COLO668 (cell line): ENCODE data around the gene LYZ.

Source experiments
- DNase-seq: peaks from one replicate; lab custom pipeline; 2025; ENCODE audit not compliant: unreplicated experiment; lab: John Stamatoyannopoulos, UW

Gene LYZ

DNA sequence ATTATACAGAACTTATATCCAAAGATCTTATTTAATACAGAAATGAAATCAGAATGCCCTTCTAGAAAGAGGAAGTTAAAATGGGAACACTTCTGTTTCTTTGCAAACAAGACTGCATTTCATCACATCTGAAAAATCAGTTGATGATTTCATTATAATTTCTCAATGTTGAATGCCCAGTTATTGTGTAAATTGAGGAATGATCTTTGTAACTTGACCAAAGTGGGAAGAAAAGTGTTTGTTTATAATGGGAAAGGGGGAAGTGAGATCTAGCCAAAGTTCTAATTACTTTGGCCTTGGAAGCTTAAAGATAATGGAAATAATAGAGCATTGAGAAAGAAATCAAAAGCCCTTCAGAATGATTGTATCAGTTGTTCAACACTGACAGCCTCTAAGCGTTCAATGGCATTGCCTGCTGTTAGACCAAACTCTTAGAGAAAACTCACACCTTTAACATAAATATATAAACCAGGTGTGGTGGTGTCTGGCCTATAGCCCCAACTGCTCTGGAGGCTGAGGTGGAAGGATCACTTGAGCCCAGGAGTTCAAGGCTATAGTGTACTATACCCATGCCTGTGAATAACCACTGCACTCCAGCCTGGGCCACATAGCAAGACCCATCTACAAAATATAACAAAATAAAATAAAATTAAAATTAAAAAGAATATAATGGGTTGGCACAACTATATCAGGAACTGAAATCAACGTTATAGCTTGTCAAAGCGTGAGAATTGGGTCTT is 9.9 kb upstream of the LYZ start:
- DNase-seq, result no peak

DNA sequence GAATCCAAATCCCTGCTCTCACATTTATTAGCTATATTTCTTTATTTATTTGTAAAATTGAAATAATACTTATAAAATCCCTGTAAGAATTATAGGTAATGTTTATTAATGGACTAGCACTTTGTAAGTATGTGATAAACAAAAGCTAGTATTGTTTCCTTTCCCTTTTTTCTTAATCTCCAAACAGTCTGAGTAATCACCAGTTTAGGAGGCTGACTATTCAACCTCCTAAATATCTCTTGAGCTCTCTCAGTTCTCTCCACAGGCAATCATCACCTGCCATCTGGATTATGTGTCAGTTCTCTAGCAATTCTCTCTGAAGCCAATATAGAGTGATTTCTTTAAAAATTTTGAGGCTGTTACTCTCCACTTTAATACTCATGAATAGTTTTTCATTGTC is 9.2 kb upstream of the LYZ start:
- no peak for DNase-seq

DNA sequence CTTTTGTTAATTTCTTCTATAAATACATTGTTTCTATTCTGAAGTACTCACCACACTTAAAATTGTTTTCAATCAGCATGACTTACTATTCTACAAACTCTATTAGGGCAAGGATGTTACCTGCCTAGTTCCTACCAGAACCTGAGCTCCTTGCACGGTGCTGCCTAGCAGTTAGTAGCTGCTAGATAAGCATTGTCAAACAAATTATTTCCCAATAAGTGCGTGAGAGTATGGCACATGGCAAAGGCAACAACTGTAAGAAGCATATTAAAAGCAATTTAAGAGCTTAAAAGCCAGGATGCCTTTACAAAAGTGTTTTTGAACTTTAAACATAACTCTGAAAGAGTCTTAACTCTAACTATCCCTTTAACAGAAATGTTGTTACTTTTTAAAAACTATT is 8.2 kb upstream of the LYZ start:
- no peak for DNase-seq

DNA sequence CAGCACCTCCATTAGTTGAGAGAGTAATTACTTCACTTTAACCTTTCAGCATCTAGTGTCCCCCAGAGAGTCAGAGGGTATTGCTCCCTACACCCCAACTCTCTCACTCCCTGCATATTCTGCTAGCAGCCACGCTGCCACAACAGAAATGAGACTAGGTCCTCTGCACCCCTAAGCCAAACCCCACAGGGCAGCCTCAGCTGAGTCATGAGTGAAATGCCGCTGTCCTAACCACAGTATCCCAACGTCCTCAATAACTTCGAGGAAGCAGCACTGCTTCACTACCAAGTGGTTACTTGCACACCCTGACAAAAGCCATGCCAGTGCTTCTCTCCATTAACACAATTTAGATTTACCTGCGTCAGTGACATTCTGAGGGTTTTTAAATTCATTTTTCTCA is 6.9 kb upstream of the LYZ start:
- no peak for DNase-seq

DNA sequence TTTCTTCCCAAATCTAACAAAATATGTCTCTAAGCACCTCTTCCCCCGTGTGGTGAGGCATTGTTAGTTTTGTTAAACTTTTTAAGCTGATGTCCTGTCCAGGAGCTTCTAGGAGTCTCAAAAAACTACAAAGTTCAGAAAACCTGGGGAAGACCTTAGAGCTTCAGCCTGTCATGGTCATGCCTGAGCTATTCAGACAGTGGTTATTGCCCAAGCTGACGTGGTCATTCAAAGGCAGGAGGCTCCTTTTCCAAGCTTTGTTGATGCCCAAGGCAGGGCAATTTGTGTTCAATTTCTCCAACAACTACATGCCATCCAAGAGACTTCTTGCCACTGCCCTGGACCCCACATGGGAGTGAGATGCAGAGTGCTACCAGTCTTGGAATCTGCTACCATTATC is 5.8 kb upstream of the LYZ start:
- DNase-seq, result no peak

DNA sequence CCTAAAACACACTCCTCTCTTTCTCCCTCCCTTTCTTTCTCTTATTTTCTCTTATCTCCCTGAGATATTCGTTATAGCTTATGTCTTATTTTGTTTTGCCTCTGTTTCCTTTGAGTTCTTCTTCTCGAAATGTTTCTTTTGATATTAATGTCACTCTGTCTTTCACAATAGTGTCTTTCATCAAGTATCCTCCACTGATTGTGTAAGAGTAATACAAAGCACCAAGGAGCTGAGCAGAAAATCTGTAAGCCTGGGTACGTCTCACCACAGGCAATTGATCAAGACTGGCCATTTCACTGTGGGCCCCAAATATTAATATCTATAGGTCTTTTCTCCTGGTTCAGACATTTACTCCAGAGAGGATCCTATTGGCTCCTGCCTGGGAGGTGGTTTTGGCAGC is 4.8 kb upstream of the LYZ start:
- DNase-seq, result no peak

DNA sequence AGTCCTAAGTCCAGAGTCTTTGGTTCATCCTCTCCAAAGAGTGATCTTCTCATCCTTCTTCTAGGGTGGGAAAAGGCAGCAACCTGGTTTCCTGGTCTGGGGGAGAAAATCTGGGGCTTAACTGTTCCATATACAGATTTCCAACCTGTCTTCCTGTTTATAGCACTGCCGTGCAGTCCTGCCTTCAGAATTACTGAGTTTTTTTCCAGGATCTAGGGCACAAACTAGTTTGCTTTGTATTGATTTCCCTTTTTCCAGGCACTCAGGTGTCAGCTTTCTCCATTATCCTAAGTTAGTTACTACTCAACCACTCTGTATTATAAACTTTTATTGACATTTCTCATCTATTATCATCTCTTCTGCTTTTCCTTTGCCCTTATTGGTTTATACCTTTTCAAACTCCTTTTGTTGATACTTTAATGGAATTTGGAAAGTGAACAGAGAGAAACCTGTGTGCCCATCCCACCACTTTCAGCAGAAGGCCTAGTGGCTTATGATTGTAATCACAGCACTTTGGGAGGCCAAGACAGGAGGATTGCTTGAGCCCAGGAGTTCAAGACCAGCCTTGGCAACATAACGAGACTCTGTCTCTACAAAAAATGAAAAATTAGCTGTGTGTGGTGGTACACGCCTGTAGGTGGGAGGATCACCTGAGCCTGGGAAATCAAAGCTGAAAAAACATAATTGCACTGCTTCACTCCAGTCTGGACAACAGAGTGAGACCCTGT is 4.1 kb upstream of the LYZ start:
- no peak for DNase-seq

DNA sequence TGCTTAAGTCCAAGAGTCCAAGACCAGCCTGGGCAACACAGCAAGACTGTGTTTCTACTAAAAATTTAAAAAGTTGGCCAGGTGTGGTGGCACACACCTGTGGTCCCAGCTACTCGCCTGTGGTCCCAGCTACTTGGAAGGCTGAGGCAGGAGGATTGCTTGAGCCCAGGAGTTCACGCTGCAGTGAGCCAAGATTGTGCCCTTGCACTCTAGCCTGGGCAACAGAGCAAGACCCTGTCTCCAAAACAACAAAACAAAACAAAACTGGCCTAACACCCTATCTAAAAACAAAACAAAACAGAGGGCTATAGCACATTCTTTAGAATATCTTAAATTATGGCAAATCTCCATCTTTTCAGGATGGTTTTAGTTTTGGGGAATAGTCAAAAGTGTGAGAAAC is 3.1 kb upstream of the LYZ start:
- DNase-seq, result no peak

DNA sequence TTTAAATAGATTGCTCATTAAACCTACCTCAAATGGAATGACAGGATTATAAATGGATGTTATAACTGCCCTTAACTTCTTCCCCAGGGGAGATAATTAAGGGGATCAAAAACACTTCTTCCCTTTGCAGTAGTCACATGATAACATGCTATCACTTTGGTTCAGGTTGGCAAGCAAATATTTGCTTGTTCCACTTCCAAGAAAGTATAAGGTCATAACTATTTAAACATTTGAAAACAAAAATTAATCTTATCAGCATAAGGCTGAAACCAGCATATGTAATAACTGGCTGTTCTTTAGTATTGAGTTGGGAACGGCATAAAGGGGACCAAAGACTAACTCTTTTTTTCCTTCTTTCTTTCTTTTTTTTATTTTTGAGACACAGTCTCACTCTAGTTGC is 2.4 kb upstream of the LYZ start:
- DNase-seq, result no peak

DNA sequence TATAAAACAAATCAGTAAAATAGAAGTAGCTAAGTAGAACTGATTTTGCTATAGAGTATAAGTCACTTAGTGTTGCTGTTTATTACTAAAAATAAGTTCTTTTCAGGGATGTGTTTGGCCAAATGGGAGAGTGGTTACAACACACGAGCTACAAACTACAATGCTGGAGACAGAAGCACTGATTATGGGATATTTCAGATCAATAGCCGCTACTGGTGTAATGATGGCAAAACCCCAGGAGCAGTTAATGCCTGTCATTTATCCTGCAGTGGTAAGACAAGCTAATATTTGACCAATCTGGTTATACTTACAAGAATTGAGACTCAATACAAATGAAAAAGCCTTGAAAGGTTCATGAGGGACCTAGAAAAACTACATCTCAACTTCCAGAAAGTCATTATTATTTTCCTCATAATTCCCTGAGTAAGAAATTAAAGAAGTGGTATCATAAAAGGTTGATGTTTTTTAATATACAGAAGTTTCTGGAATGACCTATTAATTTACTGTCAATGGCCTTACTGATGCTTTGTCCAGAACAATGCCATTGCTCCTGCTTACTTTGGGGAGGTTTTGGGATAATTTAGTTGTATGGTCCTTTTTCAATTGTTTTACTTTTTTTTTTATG is 1.9 kb downstream of the LYZ start:
- no peak for DNase-seq

DNA sequence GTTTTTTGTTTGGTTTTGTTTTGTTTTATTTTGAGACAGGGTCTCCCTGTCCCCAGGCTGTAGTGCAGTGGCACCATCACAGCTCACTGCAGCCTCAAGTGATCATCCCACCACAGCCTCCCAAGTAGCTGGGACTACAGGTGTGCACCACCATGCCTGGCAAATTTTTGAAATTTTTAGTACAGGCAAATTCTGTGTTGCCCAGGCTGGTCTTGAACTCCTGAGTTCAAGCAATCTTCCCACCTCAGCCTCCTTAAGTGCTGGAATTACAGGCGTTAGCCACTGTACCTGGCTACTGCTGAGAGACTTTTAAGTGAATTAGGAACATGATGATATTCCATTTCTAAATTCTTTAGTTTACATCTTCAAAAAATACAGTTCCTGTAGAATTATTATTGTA is 2.6 kb downstream of the LYZ start:
- no peak for DNase-seq

DNA sequence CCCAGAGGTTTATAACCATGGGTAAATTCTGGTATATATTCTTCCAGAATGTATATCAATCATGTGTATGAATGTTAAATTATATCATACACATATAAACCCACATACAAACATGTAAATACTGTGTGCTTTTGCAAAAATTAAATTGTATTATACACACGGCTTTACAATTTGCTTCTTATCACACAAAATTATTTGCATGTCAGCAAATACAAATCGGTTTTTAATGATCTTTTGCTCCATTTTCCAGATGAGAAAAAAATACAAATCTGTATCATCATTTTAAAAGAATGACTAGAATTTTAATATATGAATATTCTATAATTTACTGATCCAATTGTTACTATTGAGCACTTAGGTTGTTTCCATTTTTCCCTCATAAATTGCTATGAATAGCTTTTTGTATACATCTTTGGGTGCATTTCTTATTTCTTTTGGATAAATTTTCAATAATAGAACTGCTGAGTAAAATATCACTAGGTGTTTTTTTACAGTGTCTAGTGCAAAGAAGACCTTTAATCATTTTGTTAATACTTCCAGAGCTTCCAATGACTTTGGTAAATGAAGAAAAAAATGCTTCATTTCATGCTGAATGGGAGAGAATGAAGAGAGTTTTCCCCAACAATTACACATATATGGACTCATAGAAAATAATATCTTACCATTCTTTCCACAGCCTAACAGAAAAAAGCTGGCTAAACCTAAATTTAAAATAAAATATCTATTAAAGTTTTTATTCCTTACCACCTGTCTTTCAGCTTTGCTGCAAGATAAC is 3.5 kb downstream of the LYZ start:
- DNase-seq, result no peak

DNA sequence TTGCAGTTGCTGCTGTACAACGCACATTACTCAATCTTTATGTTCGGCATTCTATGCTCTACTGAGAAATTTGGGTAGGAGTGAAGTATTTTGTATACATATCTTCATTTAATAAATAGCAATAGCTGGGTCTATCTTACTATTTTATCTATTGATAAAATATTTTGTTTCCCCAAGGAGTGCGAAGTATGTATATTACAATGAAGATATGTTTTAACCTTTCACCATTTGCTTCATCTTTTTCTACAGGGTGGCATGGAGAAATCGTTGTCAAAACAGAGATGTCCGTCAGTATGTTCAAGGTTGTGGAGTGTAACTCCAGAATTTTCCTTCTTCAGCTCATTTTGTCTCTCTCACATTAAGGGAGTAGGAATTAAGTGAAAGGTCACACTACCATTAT is 4.7 kb downstream of the LYZ start:
- no peak for DNase-seq

DNA sequence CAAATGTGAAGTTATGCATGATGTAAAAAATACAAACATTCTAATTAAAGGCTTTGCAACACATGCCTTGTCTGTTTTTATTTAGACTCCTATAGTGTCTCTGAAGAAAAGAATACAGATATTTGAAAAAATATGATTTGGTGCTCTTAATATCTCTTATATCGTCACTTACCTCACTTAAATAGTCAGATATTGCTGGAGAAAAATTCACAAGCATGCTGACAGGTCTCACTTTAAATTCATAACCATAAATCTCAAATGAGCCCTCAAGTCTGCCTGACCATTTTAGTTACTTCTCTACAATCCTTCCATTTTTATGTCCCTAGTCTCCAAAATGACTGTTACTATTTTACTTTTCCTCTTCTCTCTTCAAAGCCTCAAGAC is 6.0 kb downstream of the LYZ start:
- no peak for DNase-seq

DNA sequence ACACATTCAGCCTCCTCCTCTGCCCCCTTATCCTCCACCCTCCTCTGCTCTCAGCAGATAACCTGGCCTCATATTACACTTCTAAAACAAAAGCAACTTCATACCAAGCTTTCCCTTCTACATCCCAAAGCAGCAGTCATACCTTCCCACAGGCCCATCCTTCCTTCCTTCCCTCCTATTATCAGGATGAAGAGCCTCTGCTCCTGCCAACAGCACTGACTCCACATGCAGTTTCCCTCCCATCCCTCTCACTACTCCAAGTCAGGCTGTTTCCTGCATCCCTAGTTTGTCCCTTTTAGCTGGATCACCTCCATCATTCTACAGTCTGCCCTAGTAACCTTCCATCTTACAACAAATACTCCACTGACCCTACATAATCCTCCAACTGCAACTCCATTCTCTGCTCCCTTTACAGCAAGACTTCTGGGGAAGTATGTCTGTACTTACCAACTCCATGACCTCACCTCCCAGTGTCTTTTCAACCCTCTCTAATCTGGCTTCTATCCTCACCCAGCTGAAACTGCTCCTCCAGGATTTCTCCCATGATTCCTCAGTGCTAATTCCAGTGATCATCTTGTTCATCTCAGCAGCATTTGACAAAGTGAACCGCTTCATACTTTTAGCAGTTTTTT is 6.5 kb downstream of the LYZ start:
- no peak for DNase-seq

DNA sequence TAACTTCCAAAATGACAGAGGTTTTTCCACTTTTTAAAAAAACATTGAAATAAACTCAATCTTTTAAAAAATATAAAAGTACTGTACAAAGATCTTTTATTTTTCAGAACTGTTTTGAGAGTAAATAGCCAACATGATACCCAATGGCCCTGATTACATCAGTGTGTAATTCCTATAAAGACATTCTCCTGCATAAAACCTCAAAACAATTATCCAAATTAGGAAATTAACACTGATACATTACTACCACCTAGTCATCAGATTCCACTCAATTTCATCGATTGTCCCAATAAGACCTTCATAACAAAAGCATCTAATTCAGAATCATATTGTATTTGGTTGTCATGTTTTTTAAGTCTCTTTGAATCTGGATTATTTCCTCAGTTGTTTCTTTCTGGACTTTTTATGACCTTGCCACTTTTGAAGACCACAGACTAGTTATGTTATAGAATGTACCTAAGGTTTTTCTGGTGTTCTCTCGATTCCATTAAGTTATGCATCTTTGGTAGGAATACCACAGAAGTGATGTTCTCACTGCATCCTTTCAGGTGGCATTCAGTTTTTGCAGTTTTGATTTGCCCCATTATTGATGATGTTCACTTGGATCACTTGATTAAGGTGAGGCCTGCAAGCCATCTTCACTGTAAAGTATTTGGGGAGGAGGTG is 7.3 kb downstream of the LYZ start:
- DNase-seq, result no peak

DNA sequence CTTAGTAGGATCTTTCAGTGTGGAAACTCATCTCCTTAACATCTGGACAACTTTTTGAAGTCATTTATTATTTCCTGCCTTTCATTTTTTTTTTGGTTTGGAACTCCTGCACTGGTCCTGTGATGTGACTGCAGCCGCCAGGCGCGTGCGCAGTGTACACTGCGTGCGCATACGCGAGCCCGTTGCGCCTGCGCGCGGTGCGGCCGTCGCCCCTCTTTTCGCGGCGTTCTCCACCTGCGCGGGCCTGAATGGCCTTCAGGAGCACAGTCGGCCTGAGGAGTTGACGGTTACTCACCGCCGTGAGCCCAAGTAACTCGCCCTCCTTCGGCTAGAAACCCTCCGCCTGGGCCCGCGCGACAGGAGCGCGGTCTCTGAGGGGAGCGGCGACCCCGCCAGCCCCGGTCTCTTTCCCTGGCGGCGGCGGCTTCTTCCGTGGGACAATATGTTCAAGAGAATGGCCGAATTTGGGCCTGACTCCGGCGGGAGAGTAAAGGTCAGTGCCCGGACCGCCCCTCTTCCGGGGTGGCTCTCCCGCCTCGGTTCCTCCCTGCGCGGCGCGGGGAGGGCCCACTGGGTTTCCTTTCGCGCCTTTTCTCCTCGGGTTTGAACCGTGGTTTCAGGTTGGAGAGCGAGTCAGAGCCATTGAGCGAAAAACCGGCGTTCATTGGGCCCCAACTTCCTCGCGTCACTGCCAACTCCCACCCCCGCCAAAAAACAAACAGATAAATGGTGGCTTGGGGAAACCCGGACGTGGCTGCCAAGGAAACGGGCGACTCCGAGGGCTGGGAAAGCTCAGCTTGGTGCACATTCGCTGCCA is 11.6 kb downstream of the LYZ start, which contains the start of gene YEATS4:
Gene YEATS4, plus strand, starts transcription at position 213 of the 817 bp plus-strand sequence. Its CDS starts 230 bp downstream, at position 443.
- DNase-seq, result peak; percentile 96

DNA sequence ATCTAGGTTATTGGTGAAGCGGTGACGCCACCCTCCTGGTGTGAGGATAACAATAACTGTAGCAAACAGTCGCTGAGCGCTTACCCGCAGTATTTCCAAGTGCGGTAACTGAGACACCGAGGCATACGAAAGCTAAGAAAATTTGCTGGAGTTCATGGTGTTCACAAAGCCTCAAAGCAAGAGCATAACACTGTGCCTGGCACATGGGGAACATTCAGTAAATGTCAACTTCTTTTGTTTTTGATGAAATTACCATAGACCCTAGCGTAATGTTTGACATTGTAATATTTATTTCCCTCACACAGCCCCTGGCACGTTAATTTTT is 12.1 kb downstream of the LYZ start:
- no peak for DNase-seq

DNA sequence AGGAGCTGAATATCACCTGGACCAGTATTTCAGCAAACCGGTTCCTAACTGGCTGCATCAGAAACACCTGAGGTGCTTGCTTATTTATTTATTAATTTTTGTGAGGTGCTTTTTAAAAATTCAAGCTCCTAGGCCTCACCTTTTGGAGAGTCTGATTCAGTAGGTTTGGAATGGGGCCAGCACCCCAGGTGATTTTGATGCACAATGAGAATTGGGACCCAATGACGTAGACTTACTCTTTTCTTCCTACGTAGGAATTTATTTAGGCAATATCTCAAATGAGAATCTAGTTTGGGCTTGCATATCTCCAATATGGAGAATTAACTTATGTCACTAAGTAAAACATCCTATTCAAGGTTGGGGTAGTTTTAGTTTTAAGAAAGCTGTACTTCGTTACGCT is 18.6 kb downstream of the LYZ start:
- DNase-seq, result no peak

DNA sequence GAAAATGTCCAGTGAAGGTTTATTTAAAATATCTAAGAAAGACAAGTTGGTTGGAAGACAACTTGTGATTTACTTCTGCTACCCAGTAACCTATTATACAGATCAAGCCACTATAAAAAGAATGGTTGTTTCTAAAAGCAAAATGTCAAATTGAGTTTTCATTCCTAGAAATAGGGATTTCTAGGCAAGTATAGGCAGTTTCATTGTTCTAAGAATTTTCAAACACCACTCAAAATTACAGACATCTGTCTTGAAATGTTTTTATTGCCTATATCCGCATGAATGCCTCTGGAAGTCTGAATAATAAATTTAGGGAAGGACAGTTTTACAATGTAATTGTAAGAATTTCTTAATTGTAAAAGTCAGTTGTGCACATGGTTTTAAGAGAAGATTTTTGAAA is 20.0 kb downstream of the LYZ start:
- no peak for DNase-seq
